Spleen (tissue), 11 donors: ENCODE measurements around the gene JRKL. TPM values are rescaled to one million over a fixed set of nuclear protein-coding genes. Genes with fewer than 3 reads are reported as not detected.

Experiments used
- DNase-seq: peaks from one replicate; pipeline ENCODE4 v3.0.0-alpha.2; 2020
- H3K27ac ChIP-seq, 8 donors: fragments of 200-600 bp; sonication (generic) in 7 of 8; 1 replicate in 4 of 8; 2 replicates in 4 of 8; pipeline versions ENCODE4 v1.5.0 to v1.8.0; 2016 to 2021; ENCODE audit warnings: inconsistent platforms in 4 of 8, mild to moderate bottlenecking in 4 of 8, moderate library complexity in 1 of 8
- H3K27me3 ChIP-seq, 7 donors: fragments of 200-600 bp; sonication (generic) in 6 of 7; replicated peaks in 1 of 7; 1 replicate in 4 of 7; 2 replicates in 3 of 7; pipeline versions ENCODE4 v1.5.0 to v1.8.0; 2016 to 2021; ENCODE audit warnings: inconsistent platforms in 3 of 7, mild to moderate bottlenecking in 1 of 7
- H3K36me3 ChIP-seq, 6 donors: fragments of 200-600 bp; sonication (generic) in 5 of 6; 1 replicate in 4 of 6; 2 replicates in 2 of 6; pipeline versions ENCODE4 v1.5.0 to v1.8.0; 2016 to 2021; ENCODE audit warnings: inconsistent platforms in 2 of 6
- H3K4me1 ChIP-seq, 6 donors: fragments of 200-600 bp; sonication (generic) in 5 of 6; 1 replicate in 3 of 6; 2 replicates in 3 of 6; pipeline versions ENCODE4 v1.5.0 to v1.8.0; 2016 to 2021; ENCODE audit warnings: inconsistent platforms in 3 of 6
- H3K4me3 ChIP-seq, 8 donors: fragments of 200-600 bp; sonication (generic) in 7 of 8; 1 replicate in 4 of 8; 2 replicates in 4 of 8; pipeline versions ENCODE4 v1.5.0 to v1.8.0; 2016 to 2021; ENCODE audit warnings: inconsistent platforms in 4 of 8, mild to moderate bottlenecking in 4 of 8, moderate library complexity in 2 of 8
- H3K9me3 ChIP-seq, 8 donors: fragments of 200-600 bp; sonication (generic) in 7 of 8; 1 replicate in 4 of 8; 2 replicates in 4 of 8; pipeline versions ENCODE4 v1.5.0 to v1.8.0; 2016 to 2021; ENCODE audit warnings: inconsistent platforms in 4 of 8
- POLR2A ChIP-seq, 3 donors: fragments of 450-650 bp; IDR thresholded peaks; one replicate each; pipeline ENCODE4 v1.5.1; 2017; ENCODE audit warnings: antibody characterized with exemption in 3 of 3, mild to moderate bottlenecking in 1 of 3
- POLR2AphosphoS5 ChIP-seq, 3 donors: sonication (generic); formaldehyde crosslinking; IDR thresholded peaks; one replicate each; pipeline ENCODE4 v1.5.1; 2017; ENCODE audit warnings: antibody characterized with exemption in 3 of 3
- WGBS, 5 donors: extraction: QIAGEN DNeasy Blood & Tissue Kit in 3 of 5; methylation state at CpG; one replicate each; pipeline versions ENCODE4 v1.1.5 to v1.1.7; 2013 to 2018; 5-methylcytosine and 5-hydroxymethylcytosine counted together
- intact Hi-C: fragments of 100-400 bp; cut with DNase I; formaldehyde crosslinking; loops from one replicate; pipeline ENCODE4 v1.15.0; 2023; ENCODE audit warnings: low total_unique reads
- polyA plus RNA-seq, 3 donors: library from polyadenylated mRNA; stranded (reverse); fragments of 200-250 nt; gene quantifications; one replicate each; pipeline ENCODE4 v1.2.1, GENCODE V29; 2013
- total RNA-seq, 7 donors: library from RNA; depleted of rRNA in 3 of 7; stranded (reverse); fragments of >200 nt in 3 of 7; fragmentation: NEBNext Ultra II Directional in 4 of 7; extraction: Animal tissue kit (Norgen Biotek cat#: 25700) in 4 of 7; gene quantifications; one replicate each; pipeline versions ENCODE4 v1.1.0 to v1.2.1, GENCODE V29; 2016 to 2021
- TF ChIP-seq, protein P1 (sequence below), 11 experiments: fragments of 200-600 bp in 7 of 11; fragments of 450-650 bp in 4 of 11; sonication (generic) in 4 of 11; IDR thresholded peaks in 8 of 11; conservative IDR thresholded peaks in 3 of 11; 1 replicate in 7 of 11; 2 replicates in 4 of 11; pipeline versions ENCODE4 v1.4.0 to v1.8.0; 2016 to 2021; ENCODE audit warnings: antibody characterized with exemption in 11 of 11, inconsistent platforms in 4 of 11, mild to moderate bottlenecking in 1 of 11
- donor health status: healthy with polysubstance abuse.
- donor health status: DM: no; HTN: no; CAD: no; lungs with moderate emphysema.
- donor health status: DM: no; HTN: no; CAD: no.
- donor health status: Bipolar disorder and iron deficiency.
- donor health status: healthy.
- donor health status: DM: no; HTN: no; CAD: no.
- donor health status: DM: yes; HTN: yes; CAD: no.

The JRKL gene
- total and polyA plus RNA-seq, 10 donors: 4.3 to 11.5 (median 8.1) TPM

GRCh38 chr11:96366024-96366423, 23.8 kb upstream of the JRKL start:
- Histone ChIP-seq H3K27ac (no peak overlapping the region), H3K4me1 (peaks cover 0 to 9% (median 0%) of the 10 kb centered on the region in 6 donors), H3K4me3 (no peak overlapping the region), H3K36me3 (peaks cover 0 to 94% (median 31%) of the 10 kb centered on the region in 6 donors), H3K27me3 (no peaks in the 10 kb centered on the region), H3K9me3 (peaks cover 0 to 12% (median 0%) of the 10 kb centered on the region in 8 donors)
- no peak for TF ChIP-seq POLR2A (IDR thresholded peaks at IDR 0.05)
- TF ChIP-seq, protein P1, sequence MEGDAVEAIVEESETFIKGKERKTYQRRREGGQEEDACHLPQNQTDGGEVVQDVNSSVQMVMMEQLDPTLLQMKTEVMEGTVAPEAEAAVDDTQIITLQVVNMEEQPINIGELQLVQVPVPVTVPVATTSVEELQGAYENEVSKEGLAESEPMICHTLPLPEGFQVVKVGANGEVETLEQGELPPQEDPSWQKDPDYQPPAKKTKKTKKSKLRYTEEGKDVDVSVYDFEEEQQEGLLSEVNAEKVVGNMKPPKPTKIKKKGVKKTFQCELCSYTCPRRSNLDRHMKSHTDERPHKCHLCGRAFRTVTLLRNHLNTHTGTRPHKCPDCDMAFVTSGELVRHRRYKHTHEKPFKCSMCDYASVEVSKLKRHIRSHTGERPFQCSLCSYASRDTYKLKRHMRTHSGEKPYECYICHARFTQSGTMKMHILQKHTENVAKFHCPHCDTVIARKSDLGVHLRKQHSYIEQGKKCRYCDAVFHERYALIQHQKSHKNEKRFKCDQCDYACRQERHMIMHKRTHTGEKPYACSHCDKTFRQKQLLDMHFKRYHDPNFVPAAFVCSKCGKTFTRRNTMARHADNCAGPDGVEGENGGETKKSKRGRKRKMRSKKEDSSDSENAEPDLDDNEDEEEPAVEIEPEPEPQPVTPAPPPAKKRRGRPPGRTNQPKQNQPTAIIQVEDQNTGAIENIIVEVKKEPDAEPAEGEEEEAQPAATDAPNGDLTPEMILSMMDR (IDR thresholded peaks at IDR 0.05 in 8 of 11, conservative IDR thresholded peaks at IDR 0.05 in 3 of 11): no peak
- no peak for TF ChIP-seq POLR2AphosphoS5 (IDR thresholded peaks at IDR 0.05)
- 85 to 94% (median 88%) methylated on average over 1 of the region's 1 CpG for WGBS, 5 donors
- intact Hi-C loops: no loop called here
- DNase-seq: no peak

DNA sequence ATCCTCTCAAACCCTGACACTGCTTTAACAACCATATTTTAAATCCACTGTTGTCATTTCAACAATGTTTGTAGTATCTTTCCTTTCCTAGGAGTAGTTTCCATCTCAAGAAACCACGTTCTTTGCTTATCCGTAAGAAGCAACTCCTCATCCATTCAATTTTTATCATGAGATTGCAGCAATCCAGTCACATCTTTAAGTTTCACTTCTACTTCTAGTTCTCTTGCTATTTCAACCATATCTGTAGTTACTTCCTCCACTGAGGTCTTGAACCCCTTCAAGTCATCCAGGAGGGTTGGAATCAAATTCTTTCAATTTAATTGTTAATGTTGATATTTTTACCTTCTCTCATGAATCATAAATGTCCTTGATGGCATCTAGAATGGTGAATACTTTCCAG, 22.5 kb upstream of the JRKL start:
- DNase-seq: no peak
- H3K36me3 ChIP-seq: peaks cover 0 to 96% (median 36%) of the 10 kb centered on the region in 6 donors
- no peaks in the 10 kb centered on the region for H3K27me3 ChIP-seq
- no peak overlapping the region for H3K4me3 ChIP-seq
- 38 to 72% (median 62%) methylated on average over 2 of the region's 2 CpGs for WGBS, 5 donors
- intact Hi-C loops: no loop called here
- TF ChIP-seq POLR2A (IDR thresholded peaks at IDR 0.05): no peak
- TF ChIP-seq, protein P1 (IDR thresholded peaks at IDR 0.05 in 8 of 11, conservative IDR thresholded peaks at IDR 0.05 in 3 of 11): no peak
- TF ChIP-seq POLR2AphosphoS5 (IDR thresholded peaks at IDR 0.05): no peak
- peaks cover 0 to 12% (median 0%) of the 10 kb centered on the region in 8 donors for H3K9me3 ChIP-seq
- H3K4me1 ChIP-seq: peaks cover 0 to 9% (median 0%) of the 10 kb centered on the region in 6 donors
- H3K27ac ChIP-seq: no peak overlapping the region

DNA sequence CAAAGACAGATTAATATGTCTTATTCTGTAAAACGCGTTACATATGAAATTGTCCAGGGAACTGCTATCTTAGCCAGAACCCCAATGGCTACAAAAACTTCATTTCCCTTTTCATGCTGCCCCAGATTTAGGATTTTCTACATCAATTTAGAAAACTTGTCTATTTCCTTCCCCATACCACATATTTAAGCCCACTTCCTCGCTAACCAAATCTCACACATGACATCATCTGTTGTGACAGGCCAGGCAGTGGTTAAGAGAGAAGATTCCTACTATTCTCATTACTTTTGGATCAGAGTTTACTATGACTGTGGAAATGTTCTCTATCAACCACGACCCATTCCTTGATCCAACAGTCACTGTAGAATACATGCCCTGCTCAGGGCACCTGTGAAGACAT, 16.0 kb upstream of the JRKL start:
- no peaks in the 10 kb centered on the region for H3K4me1 ChIP-seq
- no peak for DNase-seq
- H3K27ac ChIP-seq: no peak overlapping the region
- H3K9me3 ChIP-seq: peaks cover 0 to 2% (median 0%) of the 10 kb centered on the region in 8 donors
- no peak overlapping the region for H3K4me3 ChIP-seq
- H3K36me3 ChIP-seq: peaks cover 0 to 72% (median 24%) of the 10 kb centered on the region in 6 donors
- TF ChIP-seq POLR2AphosphoS5 (IDR thresholded peaks at IDR 0.05) (no peak), POLR2A (IDR thresholded peaks at IDR 0.05) (no peak)
- TF ChIP-seq, protein P1 (IDR thresholded peaks at IDR 0.05 in 8 of 11, conservative IDR thresholded peaks at IDR 0.05 in 3 of 11): no peak
- intact Hi-C loops: no loop called here
- 84 to 94% (median 90%) methylated on average over 4 of the region's 4 CpGs for WGBS, 5 donors
- H3K27me3 ChIP-seq: no peaks in the 10 kb centered on the region

DNA sequence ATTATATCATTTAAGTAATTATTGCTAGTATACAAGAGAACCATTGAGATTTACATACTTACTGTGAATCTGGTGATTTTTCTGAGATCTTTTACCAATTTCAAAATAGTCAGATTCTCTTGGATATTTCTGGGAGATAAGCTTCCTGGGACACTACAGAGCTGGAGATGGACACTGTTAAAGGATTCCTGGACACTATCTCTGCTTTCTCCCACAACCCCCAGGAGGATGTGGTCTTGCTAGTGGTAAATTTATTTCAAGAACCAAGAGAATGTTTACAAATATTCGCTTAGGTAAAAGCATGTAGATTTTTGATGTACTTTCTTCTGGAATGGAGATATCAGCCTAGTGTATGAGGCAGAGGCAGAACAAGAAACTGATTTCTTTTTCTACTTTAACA, 13.0 kb upstream of the JRKL start:
- DNase-seq: no peak
- WGBS, 5 donors: 89 to 100% (median 92%) methylated on average over 1 of the region's 1 CpG

More for the DNA sequence above, 13.0 kb upstream of the JRKL start:
- TF ChIP-seq POLR2A (IDR thresholded peaks at IDR 0.05) (no peak), POLR2AphosphoS5 (IDR thresholded peaks at IDR 0.05) (no peak)
- TF ChIP-seq, protein P1 (IDR thresholded peaks at IDR 0.05 in 8 of 11, conservative IDR thresholded peaks at IDR 0.05 in 3 of 11): no peak
- intact Hi-C loops: no loop called here
- no peaks in the 10 kb centered on the region for H3K9me3 ChIP-seq
- H3K36me3 ChIP-seq: peaks cover 0 to 66% (median 15%) of the 10 kb centered on the region in 6 donors
- H3K27ac ChIP-seq: no peak overlapping the region
- no peak overlapping the region for H3K4me3 ChIP-seq
- H3K27me3 ChIP-seq: no peaks in the 10 kb centered on the region
- H3K4me1 ChIP-seq: no peaks in the 10 kb centered on the region
